MCF 10A (cell line): ENCODE data around the gene PDE8B. TPM values are rescaled to one million over a fixed set of nuclear protein-coding genes. Genes with fewer than 3 reads are reported as not detected.

Source experiments
- BruUV-seq: library from RNA; stranded (reverse); fragments of 400-500 nt; replicated peaks from 2 replicates; lab custom pipeline; 2021; lab: Mats Ljungman, UMichigan
- CTCF ChIA-PET: fragments of 300-600 bp; sonication (Branson Sonifier 250); formaldehyde crosslinking; extraction: SDS; loops from one replicate; lab custom pipeline; 2021; ENCODE audit warnings: antibody characterized with exemption, inconsistent platforms; lab: Yijun Ruan, JAX
- POLR2A ChIA-PET: fragments of 300-600, 350-650 bp; sonication (Branson Sonifier 250); formaldehyde crosslinking; extraction: SDS; loops from one replicate; lab custom pipeline; 2020; ENCODE audit warnings: antibody characterized with exemption, inconsistent platforms; lab: Yijun Ruan, JAX
- DNase-seq: peaks from one replicate; pipeline ENCODE4 v3.0.0-alpha.2; 2018; ENCODE audit not compliant: unreplicated experiment
- H3K27ac Mint-ChIP-seq: one replicate; pipeline ENCODE4 v1.8.0; 2022; ENCODE audit warnings: mild to moderate bottlenecking, low read depth, mixed read lengths; ENCODE audit not compliant: unreplicated experiment
- H3K27me3 Mint-ChIP-seq: one replicate; pipeline ENCODE4 v1.8.0; 2022; ENCODE audit warnings: mixed read lengths; ENCODE audit not compliant: insufficient read depth, unreplicated experiment
- H3K36me3 Mint-ChIP-seq: one replicate; pipeline ENCODE4 v1.8.0; 2022; ENCODE audit warnings: mild to moderate bottlenecking, moderate library complexity, mixed read lengths; ENCODE audit not compliant: insufficient read depth, unreplicated experiment
- H3K4me1 Mint-ChIP-seq: one replicate; pipeline ENCODE4 v1.8.0; 2022; ENCODE audit warnings: mixed read lengths; ENCODE audit not compliant: insufficient read depth, unreplicated experiment
- H3K4me3 Mint-ChIP-seq: one replicate; pipeline ENCODE4 v1.8.0; 2022; ENCODE audit warnings: mild to moderate bottlenecking, moderate library complexity, mixed read lengths; ENCODE audit not compliant: unreplicated experiment
- H3K9me3 Mint-ChIP-seq: one replicate; pipeline ENCODE4 v1.8.0; 2022; ENCODE audit warnings: mixed read lengths; ENCODE audit not compliant: unreplicated experiment
- intact Hi-C: fragments of 100-400 bp; cut with micrococcal nuclease; formaldehyde crosslinking; loops from 2 replicates; pipeline ENCODE4 v1.14.1; 2022
- total RNA-seq: library from RNA; stranded (reverse); gene quantifications from 2 replicates; pipeline ENCODE4 v1.2.3, GENCODE V29; 2022
- TF ChIP-seq, protein P1 (sequence below): fragments of 200-600 bp; IDR thresholded peaks from one replicate; pipeline ENCODE4 v1.8.0; 2022; ENCODE audit warnings: antibody characterized with exemption, mild to moderate bottlenecking; ENCODE audit not compliant: unreplicated experiment

Gene PDE8B
- total RNA-seq, 1 experiment from 2014 or later, result not detected

DNA sequence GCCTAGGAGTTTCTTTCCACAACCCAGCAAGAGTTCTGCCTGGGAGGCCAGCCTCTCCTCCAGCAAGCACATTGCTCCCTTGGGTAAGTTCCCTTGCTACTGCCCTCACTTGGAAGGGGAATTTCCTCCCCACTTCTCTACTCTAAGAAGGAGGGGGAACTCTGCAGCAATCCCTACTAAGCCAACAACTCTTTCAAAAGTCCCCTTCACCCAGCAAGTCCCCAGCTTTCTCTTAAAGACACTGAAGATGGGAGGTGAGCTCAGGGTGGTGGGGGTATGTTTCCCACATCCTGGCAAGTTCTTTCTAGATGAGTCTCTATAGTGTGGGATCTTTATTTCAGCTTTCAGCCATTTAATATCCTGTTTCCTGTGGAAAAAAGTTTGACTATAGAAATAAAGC lies 49.0 kb downstream of the PDE8B start:
- H3K9me3 Mint-ChIP-seq, result no peaks in the 10 kb centered on the region
- no peak overlapping the region for H3K4me3 Mint-ChIP-seq
- peaks cover 10% of the 10 kb centered on the region for H3K4me1 Mint-ChIP-seq
- no peak overlapping the region for H3K27ac Mint-ChIP-seq
- no peaks in the 10 kb centered on the region for H3K36me3 Mint-ChIP-seq
- CTCF ChIA-PET, result interaction anchor here (0.6 to 1.4 kb wide), 3 partner anchors 18 to 281 kb away, joined by 3 to 4 read pairs (median 4); no protein-coding TSS in a partner anchor
- DNase-seq, result no peak
- no TSS peak for BruUV-seq
- intact Hi-C loops, result no loop called here
- TF ChIP-seq, protein P1, sequence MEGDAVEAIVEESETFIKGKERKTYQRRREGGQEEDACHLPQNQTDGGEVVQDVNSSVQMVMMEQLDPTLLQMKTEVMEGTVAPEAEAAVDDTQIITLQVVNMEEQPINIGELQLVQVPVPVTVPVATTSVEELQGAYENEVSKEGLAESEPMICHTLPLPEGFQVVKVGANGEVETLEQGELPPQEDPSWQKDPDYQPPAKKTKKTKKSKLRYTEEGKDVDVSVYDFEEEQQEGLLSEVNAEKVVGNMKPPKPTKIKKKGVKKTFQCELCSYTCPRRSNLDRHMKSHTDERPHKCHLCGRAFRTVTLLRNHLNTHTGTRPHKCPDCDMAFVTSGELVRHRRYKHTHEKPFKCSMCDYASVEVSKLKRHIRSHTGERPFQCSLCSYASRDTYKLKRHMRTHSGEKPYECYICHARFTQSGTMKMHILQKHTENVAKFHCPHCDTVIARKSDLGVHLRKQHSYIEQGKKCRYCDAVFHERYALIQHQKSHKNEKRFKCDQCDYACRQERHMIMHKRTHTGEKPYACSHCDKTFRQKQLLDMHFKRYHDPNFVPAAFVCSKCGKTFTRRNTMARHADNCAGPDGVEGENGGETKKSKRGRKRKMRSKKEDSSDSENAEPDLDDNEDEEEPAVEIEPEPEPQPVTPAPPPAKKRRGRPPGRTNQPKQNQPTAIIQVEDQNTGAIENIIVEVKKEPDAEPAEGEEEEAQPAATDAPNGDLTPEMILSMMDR, result no peak
- POLR2A ChIA-PET, result no interaction called here
- peaks cover 27% of the 10 kb centered on the region for H3K27me3 Mint-ChIP-seq

DNA sequence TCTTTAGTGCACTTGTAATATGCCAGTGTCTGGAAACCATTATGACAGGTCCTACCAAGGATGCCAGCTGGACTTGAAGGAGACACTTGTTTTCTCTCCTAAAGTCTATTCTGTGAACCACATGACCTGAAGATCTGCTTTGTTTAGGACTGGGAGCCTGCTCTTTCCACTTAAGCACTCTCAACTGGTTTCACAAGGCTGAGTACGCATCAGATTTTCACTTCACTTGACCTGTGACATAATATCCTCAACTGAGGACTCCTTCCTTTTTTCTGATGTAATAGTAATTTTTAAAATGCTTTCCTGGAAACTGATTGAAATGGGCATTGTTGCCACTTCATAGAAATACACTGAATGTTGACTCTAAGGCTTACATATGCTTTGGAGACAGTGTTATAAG lies 52.2 kb downstream of the PDE8B start:
- TF ChIP-seq, protein P1, result no peak
- Mint-ChIP-seq H3K36me3 (no peaks in the 10 kb centered on the region), H3K27me3 (peaks cover 11% of the 10 kb centered on the region), H3K27ac (no peak overlapping the region), H3K9me3 (no peaks in the 10 kb centered on the region), H3K4me3 (no peak overlapping the region), H3K4me1 (no peaks in the 10 kb centered on the region)
- no TSS peak for BruUV-seq
- CTCF ChIA-PET, result no interaction called here
- intact Hi-C loops, result no loop called here
- POLR2A ChIA-PET, result no interaction called here
- no peak for DNase-seq

DNA sequence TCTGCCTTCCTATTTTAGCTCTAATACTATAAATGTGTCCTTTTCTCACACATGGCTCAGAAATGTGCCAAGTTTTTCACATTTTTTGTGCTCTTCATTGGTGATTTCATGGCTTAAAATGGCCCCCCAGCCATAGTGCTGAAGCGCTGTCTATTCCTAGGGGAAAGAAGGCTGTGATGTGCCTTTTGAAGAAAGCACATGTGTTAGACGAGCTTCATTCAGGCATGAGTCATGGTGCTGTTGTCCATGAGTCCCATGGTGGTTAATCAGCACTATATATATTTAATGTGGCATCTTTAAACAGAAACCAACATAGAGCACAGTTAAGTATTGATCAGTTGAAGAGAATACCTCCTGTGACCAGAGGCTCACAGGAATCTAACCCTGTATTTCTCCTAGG lies 55.8 kb downstream of the PDE8B start:
- Mint-ChIP-seq H3K36me3 (no peaks in the 10 kb centered on the region), H3K4me1 (no peaks in the 10 kb centered on the region), H3K27ac (no peak overlapping the region), H3K4me3 (no peak overlapping the region), H3K27me3 (no peaks in the 10 kb centered on the region), H3K9me3 (no peaks in the 10 kb centered on the region)
- BruUV-seq, result no TSS peak
- ChIA-PET POLR2A (no interaction called here), CTCF (no interaction called here)
- TF ChIP-seq, protein P1, result no peak
- no peak for DNase-seq
- intact Hi-C loops, result no loop called here

DNA sequence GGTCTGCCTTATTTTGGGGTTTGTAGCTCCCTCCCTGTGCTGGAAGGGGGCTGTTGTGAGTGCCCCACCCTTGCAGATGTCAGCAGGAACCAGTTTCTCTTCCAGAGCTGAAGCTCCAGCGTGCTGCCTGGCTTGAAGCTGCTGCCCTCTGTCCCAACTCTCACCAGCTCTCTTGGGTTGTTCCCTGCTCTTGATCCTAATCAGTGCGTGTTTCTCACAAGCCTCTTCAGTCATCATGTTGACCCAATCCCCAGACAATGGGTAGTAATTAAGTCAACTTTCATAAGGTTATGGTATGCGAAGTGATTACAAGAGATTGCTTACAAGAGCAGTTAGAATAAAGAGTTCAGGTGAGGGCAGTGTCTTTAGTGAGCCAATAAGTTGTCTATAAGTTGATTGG lies 57.0 kb downstream of the PDE8B start:
- no peaks in the 10 kb centered on the region for H3K4me1 Mint-ChIP-seq
- H3K9me3 Mint-ChIP-seq, result no peaks in the 10 kb centered on the region
- DNase-seq, result no peak
- TF ChIP-seq, protein P1, result no peak
- no TSS peak for BruUV-seq
- H3K27me3 Mint-ChIP-seq, result no peaks in the 10 kb centered on the region
- POLR2A ChIA-PET, result no interaction called here
- intact Hi-C loops, result no loop called here
- no peaks in the 10 kb centered on the region for H3K36me3 Mint-ChIP-seq
- no peak overlapping the region for H3K4me3 Mint-ChIP-seq
- H3K27ac Mint-ChIP-seq, result no peak overlapping the region
- CTCF ChIA-PET, result no interaction called here
